Trophoblast cell (in vitro differentiated cells and primary cell): ENCODE results near the gene APOBEC4.

Experiments used
- DNase-seq, 2 donors: peaks; one replicate each; pipeline ENCODE4 v3.0.0-alpha.2; 2016
- H2AFZ ChIP-seq: 2 replicates; pipeline ENCODE4 v1.6.1; 2013; ENCODE audit warnings: low read length, moderate library complexity, mild to moderate bottlenecking; ENCODE audit not compliant: insufficient read depth, poor library complexity
- H2AK5ac ChIP-seq: 2 replicates; pipeline ENCODE4 v1.6.1; 2013; ENCODE audit warnings: mild to moderate bottlenecking, low read length
- H2BK120ac ChIP-seq: 2 replicates; pipeline ENCODE4 v1.6.1; 2013; ENCODE audit warnings: low read length, mild to moderate bottlenecking, moderate library complexity; ENCODE audit not compliant: insufficient read depth, poor library complexity
- H2BK12ac ChIP-seq: 2 replicates; pipeline ENCODE4 v1.6.1; 2013; ENCODE audit warnings: mild to moderate bottlenecking, low read length, moderate library complexity
- H2BK5ac ChIP-seq: 2 replicates; pipeline ENCODE4 v1.6.1; 2013; ENCODE audit warnings: low read length, low read depth, moderate library complexity, mild to moderate bottlenecking; ENCODE audit not compliant: poor library complexity
- H3K14ac ChIP-seq: 2 replicates; pipeline ENCODE4 v1.6.1; 2013; ENCODE audit warnings: mild to moderate bottlenecking, low read length
- H3K18ac ChIP-seq: 2 replicates; pipeline ENCODE4 v1.6.1; 2013; ENCODE audit warnings: mild to moderate bottlenecking, low read length
- H3K23ac ChIP-seq: 2 replicates; pipeline ENCODE4 v1.6.1; 2013; ENCODE audit warnings: low read length
- H3K27ac ChIP-seq: 2 replicates; pipeline ENCODE4 v1.5.1; 2013; ENCODE audit warnings: low read depth, mild to moderate bottlenecking, inconsistent platforms, low read length, moderate library complexity
- H3K27me3 ChIP-seq: 2 replicates; pipeline ENCODE4 v1.6.1; 2013; ENCODE audit warnings: inconsistent platforms, mild to moderate bottlenecking, low read length, moderate library complexity; ENCODE audit not compliant: insufficient read depth
- H3K36me3 ChIP-seq, 2 experiments: 1 replicate in 1 of 2; 2 replicates in 1 of 2; pipeline ENCODE4 v1.6.1; 2013; ENCODE audit warnings: low read length in 2 of 2, mild to moderate bottlenecking in 2 of 2, moderate library complexity in 1 of 2; ENCODE audit not compliant: insufficient read depth in 2 of 2, control insufficient read depth in 1 of 2
- H3K4ac ChIP-seq: 2 replicates; pipeline ENCODE4 v1.6.1; 2013; ENCODE audit warnings: low read depth, mild to moderate bottlenecking, low read length, moderate library complexity
- H3K4me1 ChIP-seq, 2 experiments: 1 replicate in 1 of 2; 2 replicates in 1 of 2; pipeline ENCODE4 v1.6.1; 2013; ENCODE audit warnings: low read length in 2 of 2, mild to moderate bottlenecking in 2 of 2, moderate library complexity in 1 of 2; ENCODE audit not compliant: insufficient read depth in 2 of 2, control insufficient read depth in 1 of 2
- H3K4me2 ChIP-seq: 2 replicates; pipeline ENCODE4 v1.6.1; 2013; ENCODE audit warnings: inconsistent platforms, mild to moderate bottlenecking, low read length, moderate library complexity
- H3K4me3 ChIP-seq: 2 replicates; pipeline ENCODE4 v1.5.1; 2013; ENCODE audit warnings: mild to moderate bottlenecking, low read depth, low read length, inconsistent platforms
- H3K79me1 ChIP-seq: one replicate; pipeline ENCODE4 v1.6.1; 2013; ENCODE audit warnings: low read length
- H3K79me2 ChIP-seq: 2 replicates; pipeline ENCODE4 v1.6.1; 2013; ENCODE audit warnings: low read length, mild to moderate bottlenecking; ENCODE audit not compliant: control insufficient read depth, insufficient read depth, poor library complexity
- H3K9ac ChIP-seq: 2 replicates; pipeline ENCODE4 v1.6.1; 2013; ENCODE audit warnings: mild to moderate bottlenecking, low read length
- H3K9me3 ChIP-seq: 2 replicates; pipeline ENCODE4 v1.6.1; 2013; ENCODE audit warnings: low read depth, mild to moderate bottlenecking, control low read depth, inconsistent platforms, low read length; ENCODE audit not compliant: insufficient read depth
- H4K12ac ChIP-seq: 2 replicates; pipeline ENCODE4 v1.6.1; 2013; ENCODE audit warnings: low read depth, mild to moderate bottlenecking, low read length, moderate library complexity
- H4K8ac ChIP-seq: 2 replicates; pipeline ENCODE4 v1.6.1; 2013; ENCODE audit warnings: low read depth, mild to moderate bottlenecking, low read length, moderate library complexity
- H4K91ac ChIP-seq: one replicate; pipeline ENCODE4 v1.6.1; 2013; ENCODE audit warnings: low read depth, mild to moderate bottlenecking, low read length, moderate library complexity
- WGBS: extraction: QIAGEN DNeasy Blood & Tissue Kit; methylation state at CpG from one replicate; pipeline ENCODE4 v1.1.7; 2013; ENCODE audit warnings: missing lambda C conversion rate; ENCODE audit not compliant: insufficient read length, insufficient coverage; ENCODE audit errors: extremely low coverage; 5-methylcytosine and 5-hydroxymethylcytosine counted together

The APOBEC4 gene

GRCh38 chr1:183645531-183645930, 7.6 kb downstream of the APOBEC4 start:
- Histone ChIP-seq H3K4ac (no peak overlapping the region), H3K79me2 (no peaks in the 10 kb centered on the region), H2BK5ac (no peak overlapping the region), H4K8ac (no peak overlapping the region), H3K9ac (no peak overlapping the region), H3K14ac (no peak overlapping the region), H3K36me3 (no peaks in the 10 kb centered on the region), H4K12ac (no peak overlapping the region), H2AK5ac (no peak overlapping the region), H3K9me3 (no peaks in the 10 kb centered on the region), H3K4me2 (no peak overlapping the region), H3K79me1 (no peaks in the 10 kb centered on the region), H3K23ac (no peak overlapping the region), H3K18ac (no peak overlapping the region), H3K27me3 (no peaks in the 10 kb centered on the region), H2BK12ac (no peak overlapping the region), H4K91ac (no peak overlapping the region), H3K4me3 (no peak overlapping the region), H3K27ac (no peak overlapping the region), H2AFZ (no peak overlapping the region), H3K4me1 (no peaks in the 10 kb centered on the region), H2BK120ac (no peak overlapping the region)
- no peak for DNase-seq
- no CpG with 5 or more reads among the region's 5 CpGs for WGBS

DNA sequence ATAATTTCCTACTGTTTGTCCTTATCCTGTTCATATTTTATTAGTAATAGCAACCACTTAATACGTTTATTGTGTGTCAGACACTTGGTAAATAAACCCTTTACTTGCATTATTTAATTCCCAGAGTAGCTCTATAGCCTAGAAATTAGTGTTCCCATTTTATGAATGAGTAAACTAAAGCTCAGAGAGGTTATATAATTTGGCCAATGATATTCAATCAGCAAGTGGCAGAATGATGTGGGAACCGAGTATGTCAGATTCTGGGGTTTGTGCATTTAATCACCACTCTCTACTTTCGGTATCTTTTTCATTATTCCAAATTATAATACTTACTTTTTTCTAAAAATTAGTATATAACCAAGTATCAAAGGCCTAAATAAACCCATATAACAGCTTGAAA, 10.9 kb downstream of the APOBEC4 start:
- Histone ChIP-seq H3K27ac (no peak overlapping the region), H4K91ac (no peak overlapping the region), H3K9me3 (no peaks in the 10 kb centered on the region), H3K23ac (no peak overlapping the region), H3K27me3 (no peaks in the 10 kb centered on the region), H3K79me2 (no peaks in the 10 kb centered on the region), H3K36me3 (no peaks in the 10 kb centered on the region), H4K8ac (no peak overlapping the region), H2AK5ac (no peak overlapping the region), H3K79me1 (no peaks in the 10 kb centered on the region), H3K14ac (no peak overlapping the region), H3K4me3 (no peak overlapping the region), H3K4me1 (no peaks in the 10 kb centered on the region), H3K9ac (no peak overlapping the region), H3K18ac (no peak overlapping the region), H2BK12ac (no peak overlapping the region), H4K12ac (no peak overlapping the region), H2BK120ac (no peak overlapping the region), H3K4ac (no peak overlapping the region), H2AFZ (no peak overlapping the region), H3K4me2 (no peak overlapping the region), H2BK5ac (no peak overlapping the region)
- no peak for DNase-seq
- no CpG with 5 or more reads among the region's 3 CpGs for WGBS

- Histone ChIP-seq H4K8ac (no peak overlapping the region), H3K27ac (no peak overlapping the region), H4K91ac (no peak overlapping the region), H3K14ac (no peak overlapping the region), H3K23ac (no peak overlapping the region), H3K18ac (no peak overlapping the region), H3K9ac (no peak overlapping the region), H3K4ac (no peak overlapping the region), H3K79me2 (peaks cover 3% of the 10 kb centered on the region), H3K36me3 (no peaks in the 10 kb centered on the region), H3K4me3 (no peak overlapping the region), H3K27me3 (no peaks in the 10 kb centered on the region), H3K4me2 (no peak overlapping the region), H2BK5ac (no peak overlapping the region), H3K9me3 (no peaks in the 10 kb centered on the region), H4K12ac (no peak overlapping the region), H3K79me1 (peaks cover 4% of the 10 kb centered on the region), H2BK12ac (no peak overlapping the region), H2AFZ (no peak overlapping the region), H2BK120ac (no peak overlapping the region), H3K4me1 (peaks cover 0 to 3% of the 10 kb centered on the region in 2 experiments), H2AK5ac (no peak overlapping the region)
- no peak for DNase-seq
- no CpG with 5 or more reads among the region's 1 CpG for WGBS
Measured at GRCh38 chr1:183640193-183640592, 12.9 kb downstream of the APOBEC4 start.

DNA sequence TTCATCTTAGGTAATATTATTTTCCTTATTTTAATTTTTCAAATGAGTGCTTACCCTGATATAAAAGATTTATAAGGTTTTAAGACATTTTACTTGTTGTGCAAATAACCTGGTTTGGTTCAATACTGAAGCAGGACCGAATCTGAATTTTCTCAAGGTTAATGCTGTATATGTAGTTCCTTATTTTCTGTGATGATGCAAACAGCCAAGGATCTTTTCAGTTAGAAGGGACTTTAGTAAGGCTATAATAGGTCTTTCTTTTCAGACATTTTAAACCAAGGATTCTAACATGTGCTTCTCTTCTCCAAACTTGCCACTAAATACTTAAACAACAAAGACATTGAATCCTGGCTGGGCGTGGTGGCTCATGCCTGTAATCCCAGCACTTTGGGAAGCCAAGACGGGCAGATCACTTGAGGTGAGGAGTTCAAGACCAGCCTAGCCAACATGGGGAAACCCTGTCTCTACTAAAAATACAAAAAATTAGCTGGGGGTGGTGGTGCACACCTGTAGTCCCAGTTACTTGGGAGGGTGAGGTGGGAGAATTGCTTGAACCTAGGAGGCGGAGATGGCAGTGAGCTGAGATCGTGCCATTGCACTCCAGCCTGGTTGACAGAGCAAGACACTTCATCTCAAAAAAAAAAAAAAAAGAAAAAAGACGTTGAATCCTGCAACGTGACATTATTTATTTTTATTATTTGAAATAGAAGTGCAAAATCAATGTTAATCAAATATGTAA, 14.3 kb downstream of the APOBEC4 start:
- Histone ChIP-seq H4K8ac (no peak overlapping the region), H3K9ac (no peak overlapping the region), H3K27me3 (no peaks in the 10 kb centered on the region), H3K4ac (no peak overlapping the region), H2AK5ac (no peak overlapping the region), H3K23ac (no peak overlapping the region), H3K4me3 (no peak overlapping the region), H3K27ac (no peak overlapping the region), H3K4me2 (no peak overlapping the region), H2BK5ac (no peak overlapping the region), H2BK12ac (no peak overlapping the region), H2AFZ (no peak overlapping the region), H3K18ac (no peak overlapping the region), H3K4me1 (peaks cover 0 to 3% of the 10 kb centered on the region in 2 experiments), H4K91ac (no peak overlapping the region), H3K9me3 (no peaks in the 10 kb centered on the region), H3K79me1 (peaks cover 9% of the 10 kb centered on the region), H4K12ac (no peak overlapping the region), H3K79me2 (peaks cover 7% of the 10 kb centered on the region), H3K14ac (no peak overlapping the region), H2BK120ac (no peak overlapping the region), H3K36me3 (no peaks in the 10 kb centered on the region)
- no CpG with 5 or more reads among the region's 7 CpGs for whole genome bisulfite sequencing
- no peak for DNase-seq
